ENCODE data around the gene ZNF440.
"Not testable (repeated sequence)": the region's sequence is repeated elsewhere in the genome, so short reads cannot be mapped to it uniquely, and the experiment has no call there.

DNA sequence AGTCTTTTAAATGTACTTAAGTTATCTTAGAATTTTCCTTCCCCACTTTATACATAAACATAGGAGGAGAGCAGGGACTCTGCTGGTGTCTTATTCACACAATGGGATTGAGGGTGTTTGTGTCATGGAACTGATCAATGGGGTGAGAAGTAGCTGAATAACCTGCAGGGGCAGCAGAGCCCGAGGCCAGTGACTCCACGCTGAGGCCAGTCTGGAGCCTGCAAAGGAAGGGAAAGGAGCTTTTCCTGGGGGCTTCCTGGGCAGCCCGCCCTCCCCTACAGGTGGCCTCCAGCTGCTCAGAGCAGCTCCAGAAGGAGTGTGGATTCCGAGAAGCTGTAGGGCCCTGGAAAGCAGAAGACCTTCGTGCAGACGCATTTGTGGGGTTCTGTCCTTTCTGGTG, 33.5 kb downstream of the ZNF440 start:
- TF ChIP-seq, protein P1, sequence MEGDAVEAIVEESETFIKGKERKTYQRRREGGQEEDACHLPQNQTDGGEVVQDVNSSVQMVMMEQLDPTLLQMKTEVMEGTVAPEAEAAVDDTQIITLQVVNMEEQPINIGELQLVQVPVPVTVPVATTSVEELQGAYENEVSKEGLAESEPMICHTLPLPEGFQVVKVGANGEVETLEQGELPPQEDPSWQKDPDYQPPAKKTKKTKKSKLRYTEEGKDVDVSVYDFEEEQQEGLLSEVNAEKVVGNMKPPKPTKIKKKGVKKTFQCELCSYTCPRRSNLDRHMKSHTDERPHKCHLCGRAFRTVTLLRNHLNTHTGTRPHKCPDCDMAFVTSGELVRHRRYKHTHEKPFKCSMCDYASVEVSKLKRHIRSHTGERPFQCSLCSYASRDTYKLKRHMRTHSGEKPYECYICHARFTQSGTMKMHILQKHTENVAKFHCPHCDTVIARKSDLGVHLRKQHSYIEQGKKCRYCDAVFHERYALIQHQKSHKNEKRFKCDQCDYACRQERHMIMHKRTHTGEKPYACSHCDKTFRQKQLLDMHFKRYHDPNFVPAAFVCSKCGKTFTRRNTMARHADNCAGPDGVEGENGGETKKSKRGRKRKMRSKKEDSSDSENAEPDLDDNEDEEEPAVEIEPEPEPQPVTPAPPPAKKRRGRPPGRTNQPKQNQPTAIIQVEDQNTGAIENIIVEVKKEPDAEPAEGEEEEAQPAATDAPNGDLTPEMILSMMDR (IDR thresholded peaks at IDR 0.05; ENCODE audit: poor library complexity), result not testable (repeated sequence)
- TF ChIP-seq EZH2phosphoT487 (IDR thresholded peaks at IDR 0.05; ENCODE audit: low read depth, severe bottlenecking, unreplicated experiment); EZH2 (IDR thresholded peaks at IDR 0.05; ENCODE audit: borderline replicate concordance): not testable (repeated sequence)
